ENCODE results near the gene LIPJ.

The LIPJ gene

DNA sequence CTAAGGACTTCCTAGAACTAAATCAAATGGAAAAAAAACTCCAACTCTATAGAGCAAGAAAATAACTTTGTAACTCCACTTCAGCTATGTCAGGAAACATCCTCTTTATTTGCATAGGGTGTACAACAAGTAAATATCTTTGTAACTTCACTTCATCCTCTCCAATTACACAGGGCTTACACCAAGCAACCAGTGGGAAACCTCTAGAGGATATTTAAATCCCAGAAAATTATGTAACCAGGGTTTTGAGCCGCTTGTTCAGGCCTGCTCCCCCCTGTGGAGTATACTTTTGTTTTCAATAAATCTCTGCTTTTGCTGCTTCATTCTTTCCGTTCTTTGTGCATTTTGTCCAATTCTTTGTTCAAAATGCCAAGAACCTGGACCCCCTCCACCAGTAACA is 22.2 kb downstream of the LIPJ start:
- TF ChIP-seq CEBPB (IDR thresholded peaks at IDR 0.05): no peak
- TF ChIP-seq, protein P1, sequence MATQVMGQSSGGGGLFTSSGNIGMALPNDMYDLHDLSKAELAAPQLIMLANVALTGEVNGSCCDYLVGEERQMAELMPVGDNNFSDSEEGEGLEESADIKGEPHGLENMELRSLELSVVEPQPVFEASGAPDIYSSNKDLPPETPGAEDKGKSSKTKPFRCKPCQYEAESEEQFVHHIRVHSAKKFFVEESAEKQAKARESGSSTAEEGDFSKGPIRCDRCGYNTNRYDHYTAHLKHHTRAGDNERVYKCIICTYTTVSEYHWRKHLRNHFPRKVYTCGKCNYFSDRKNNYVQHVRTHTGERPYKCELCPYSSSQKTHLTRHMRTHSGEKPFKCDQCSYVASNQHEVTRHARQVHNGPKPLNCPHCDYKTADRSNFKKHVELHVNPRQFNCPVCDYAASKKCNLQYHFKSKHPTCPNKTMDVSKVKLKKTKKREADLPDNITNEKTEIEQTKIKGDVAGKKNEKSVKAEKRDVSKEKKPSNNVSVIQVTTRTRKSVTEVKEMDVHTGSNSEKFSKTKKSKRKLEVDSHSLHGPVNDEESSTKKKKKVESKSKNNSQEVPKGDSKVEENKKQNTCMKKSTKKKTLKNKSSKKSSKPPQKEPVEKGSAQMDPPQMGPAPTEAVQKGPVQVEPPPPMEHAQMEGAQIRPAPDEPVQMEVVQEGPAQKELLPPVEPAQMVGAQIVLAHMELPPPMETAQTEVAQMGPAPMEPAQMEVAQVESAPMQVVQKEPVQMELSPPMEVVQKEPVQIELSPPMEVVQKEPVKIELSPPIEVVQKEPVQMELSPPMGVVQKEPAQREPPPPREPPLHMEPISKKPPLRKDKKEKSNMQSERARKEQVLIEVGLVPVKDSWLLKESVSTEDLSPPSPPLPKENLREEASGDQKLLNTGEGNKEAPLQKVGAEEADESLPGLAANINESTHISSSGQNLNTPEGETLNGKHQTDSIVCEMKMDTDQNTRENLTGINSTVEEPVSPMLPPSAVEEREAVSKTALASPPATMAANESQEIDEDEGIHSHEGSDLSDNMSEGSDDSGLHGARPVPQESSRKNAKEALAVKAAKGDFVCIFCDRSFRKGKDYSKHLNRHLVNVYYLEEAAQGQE (IDR thresholded peaks at IDR 0.05; ENCODE audit: low read depth): no peak
- TF ChIP-seq EGR1 (IDR thresholded peaks at IDR 0.05): no peak

DNA sequence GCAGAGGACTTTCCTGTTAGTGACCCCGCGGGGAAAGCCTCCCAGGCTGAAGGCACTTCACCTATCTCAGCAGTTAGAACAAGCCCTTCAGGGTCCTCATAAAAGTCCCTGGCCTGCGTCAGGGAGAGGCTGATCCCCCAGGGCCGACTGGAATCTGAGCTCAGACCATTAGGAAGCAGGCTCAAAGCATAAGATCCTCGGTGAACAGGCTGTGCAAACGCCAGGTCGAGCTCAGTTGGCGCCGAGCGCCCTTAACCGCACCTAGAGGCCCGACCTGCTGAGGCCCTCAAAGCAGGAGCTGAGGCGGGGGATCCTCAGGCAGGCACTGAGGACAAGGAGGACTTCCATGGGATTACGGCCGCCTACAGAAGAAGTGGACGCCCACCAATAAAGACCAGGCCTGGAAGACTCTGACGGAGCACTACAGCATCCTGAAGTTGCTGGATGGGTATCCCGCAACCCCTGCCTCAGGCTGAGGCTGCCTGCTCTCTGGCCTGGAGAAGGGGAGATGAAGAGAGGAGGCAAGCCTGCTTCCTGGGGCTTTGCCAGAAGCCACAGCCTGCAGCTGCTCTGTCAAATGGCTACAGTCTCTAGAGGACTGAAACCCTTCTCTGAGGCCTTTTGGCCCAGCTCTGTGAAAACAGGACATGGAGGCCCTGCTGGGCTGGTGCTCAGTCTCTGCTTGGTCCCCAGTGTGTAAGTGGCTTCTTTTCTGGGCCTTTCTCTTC is 29.9 kb downstream of the LIPJ start:
- TF ChIP-seq YY1 (IDR thresholded peaks at IDR 0.05; ENCODE audit: low read depth) (no peak), ZBTB7A (IDR thresholded peaks at IDR 0.05; ENCODE audit: low read depth) (no peak), FOXM1 (IDR thresholded peaks at IDR 0.05; ENCODE audit: borderline replicate concordance, low read depth) (no peak), EGR1 (IDR thresholded peaks at IDR 0.05) (no peak), CEBPB (IDR thresholded peaks at IDR 0.05) (no peak), TEAD4 (IDR thresholded peaks at IDR 0.05) (no peak), TAF1 (IDR thresholded peaks at IDR 0.05; ENCODE audit: low read depth) (no peak), CREB1 (IDR thresholded peaks at IDR 0.05; ENCODE audit: low read depth) (no peak), TCF12 (IDR thresholded peaks at IDR 0.05; ENCODE audit: low read depth) (no peak), RAD21 (IDR thresholded peaks at IDR 0.05; ENCODE audit: low read depth) (no peak), NFIC (IDR thresholded peaks at IDR 0.05) (no peak), EP300 (IDR thresholded peaks at IDR 0.05; ENCODE audit: borderline replicate concordance) (no peak)
- TF ChIP-seq, protein P1 (IDR thresholded peaks at IDR 0.05; ENCODE audit: low read depth): no peak
- TF ChIP-seq, protein P2, sequence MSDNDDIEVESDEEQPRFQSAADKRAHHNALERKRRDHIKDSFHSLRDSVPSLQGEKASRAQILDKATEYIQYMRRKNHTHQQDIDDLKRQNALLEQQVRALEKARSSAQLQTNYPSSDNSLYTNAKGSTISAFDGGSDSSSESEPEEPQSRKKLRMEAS (IDR thresholded peaks at IDR 0.05): no peak
- TF ChIP-seq, protein P3, sequence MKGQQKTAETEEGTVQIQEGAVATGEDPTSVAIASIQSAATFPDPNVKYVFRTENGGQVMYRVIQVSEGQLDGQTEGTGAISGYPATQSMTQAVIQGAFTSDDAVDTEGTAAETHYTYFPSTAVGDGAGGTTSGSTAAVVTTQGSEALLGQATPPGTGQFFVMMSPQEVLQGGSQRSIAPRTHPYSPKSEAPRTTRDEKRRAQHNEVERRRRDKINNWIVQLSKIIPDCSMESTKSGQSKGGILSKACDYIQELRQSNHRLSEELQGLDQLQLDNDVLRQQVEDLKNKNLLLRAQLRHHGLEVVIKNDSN (IDR thresholded peaks at IDR 0.05): no peak

DNA sequence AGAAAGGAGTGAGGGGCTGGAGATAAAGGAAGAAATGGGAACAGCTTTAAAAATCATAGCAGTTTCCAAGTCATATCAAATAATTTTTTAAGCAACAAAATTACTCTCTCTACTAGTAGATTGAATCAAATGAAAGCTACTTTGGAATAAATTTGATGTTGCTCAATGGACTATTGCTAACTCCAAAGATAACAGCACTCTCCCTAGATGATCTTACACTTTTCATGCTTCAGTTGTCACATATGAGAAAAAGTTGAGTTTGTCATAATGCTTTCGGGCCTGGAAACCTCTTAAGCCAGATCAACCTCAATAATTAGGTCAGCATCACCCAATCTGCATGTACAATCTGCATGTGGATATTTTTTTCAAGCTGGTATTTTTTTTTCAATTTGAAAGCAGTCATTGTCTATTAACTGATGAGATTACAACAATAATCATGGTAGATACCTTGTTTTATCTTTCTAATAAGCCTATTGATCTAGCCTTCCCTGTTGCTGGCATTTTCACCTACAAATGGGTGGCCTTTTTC is 31.3 kb downstream of the LIPJ start:
- TF ChIP-seq TAF1 (IDR thresholded peaks at IDR 0.05; ENCODE audit: low read depth) (no peak), CREB1 (IDR thresholded peaks at IDR 0.05; ENCODE audit: low read depth) (no peak), ZBTB7A (IDR thresholded peaks at IDR 0.05; ENCODE audit: low read depth) (no peak), FOXM1 (IDR thresholded peaks at IDR 0.05; ENCODE audit: borderline replicate concordance, low read depth) (no peak), CEBPB (IDR thresholded peaks at IDR 0.05) (no peak), EGR1 (IDR thresholded peaks at IDR 0.05) (no peak)
- TF ChIP-seq, protein P1 (IDR thresholded peaks at IDR 0.05; ENCODE audit: low read depth): no peak

DNA sequence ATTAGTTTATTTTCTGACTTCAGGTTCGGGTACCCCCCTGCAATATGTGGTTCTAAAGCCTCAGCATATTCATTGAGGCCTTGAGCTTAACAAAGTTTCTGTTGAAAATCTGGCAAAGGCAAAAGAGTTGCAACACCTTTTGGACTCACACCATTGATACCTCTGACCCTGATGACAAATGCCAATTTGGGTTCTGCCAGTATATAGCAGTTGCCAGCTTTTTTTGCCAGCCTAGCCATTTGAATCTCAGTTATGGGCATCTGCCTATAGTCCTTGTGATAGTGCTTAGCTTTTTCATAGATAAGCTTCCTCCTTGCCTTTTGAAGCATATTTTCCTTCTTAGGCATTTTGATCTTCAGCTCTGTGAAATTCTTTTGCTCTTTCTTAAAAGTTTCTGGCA is 31.9 kb downstream of the LIPJ start:
- no peak for TF ChIP-seq TAF1 (IDR thresholded peaks at IDR 0.05; ENCODE audit: low read depth)

DNA sequence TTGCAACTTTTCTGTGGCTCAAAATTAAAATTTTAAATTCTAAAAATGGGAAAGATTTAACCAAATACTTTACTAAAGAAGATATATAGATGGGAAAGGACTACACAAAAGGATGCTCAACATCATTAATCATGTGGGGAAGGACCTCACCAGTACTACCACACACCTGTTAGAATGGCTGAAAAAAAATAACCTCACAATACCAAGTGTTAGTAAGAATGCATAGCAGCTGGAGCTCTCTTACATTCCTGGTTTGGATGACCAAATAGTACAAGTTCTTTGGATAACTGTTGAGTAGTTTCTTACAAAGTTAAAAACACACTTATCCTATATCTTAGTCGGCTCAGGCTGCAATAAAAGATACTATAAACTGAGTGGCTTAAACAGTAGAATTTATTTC is 33.9 kb downstream of the LIPJ start:
- TF ChIP-seq TEAD4 (IDR thresholded peaks at IDR 0.05) (no peak), CREB1 (IDR thresholded peaks at IDR 0.05; ENCODE audit: low read depth) (no peak), RAD21 (IDR thresholded peaks at IDR 0.05; ENCODE audit: low read depth) (no peak), CEBPB (IDR thresholded peaks at IDR 0.05) (no peak), FOXM1 (IDR thresholded peaks at IDR 0.05; ENCODE audit: borderline replicate concordance, low read depth) (no peak), EP300 (IDR thresholded peaks at IDR 0.05; ENCODE audit: borderline replicate concordance) (no peak), ZBTB7A (IDR thresholded peaks at IDR 0.05; ENCODE audit: low read depth) (no peak), YY1 (IDR thresholded peaks at IDR 0.05; ENCODE audit: low read depth) (no peak), NFIC (IDR thresholded peaks at IDR 0.05) (no peak), TAF1 (IDR thresholded peaks at IDR 0.05; ENCODE audit: low read depth) (no peak), TCF12 (IDR thresholded peaks at IDR 0.05; ENCODE audit: low read depth) (no peak), EGR1 (IDR thresholded peaks at IDR 0.05) (no peak)
- TF ChIP-seq, protein P1 (IDR thresholded peaks at IDR 0.05; ENCODE audit: low read depth): no peak
- TF ChIP-seq, protein P2 (IDR thresholded peaks at IDR 0.05): no peak
- TF ChIP-seq, protein P3 (IDR thresholded peaks at IDR 0.05): no peak

All from Ishikawa (cell line).